ENCODE data around the gene ZNF524.

Gene ZNF524

GRCh38 chr19:55584871-55585270 lies 15.2 kb upstream of the ZNF524 start:
- H3K4me3 ChIP-seq (ENCODE audit: low read length): no peak overlapping the region
- no peak for DNase-seq (ENCODE audit: low read depth)
- TF ChIP-seq CTCF (conservative IDR thresholded peaks at IDR 0.05; ENCODE audit: low read depth, low read length): no peak

GRCh38 chr19:55585658-55586339 lies 14.3 kb upstream of the ZNF524 start:
- DNase-seq (ENCODE audit: low read depth): peak; percentile 90
- H3K4me3 ChIP-seq (ENCODE audit: low read length): peak overlapping the region; percentile 30
- no peak for TF ChIP-seq CTCF (conservative IDR thresholded peaks at IDR 0.05; ENCODE audit: low read depth, low read length)

- TF ChIP-seq CTCF (conservative IDR thresholded peaks at IDR 0.05; ENCODE audit: low read depth, low read length): no peak
- DNase-seq (ENCODE audit: low read depth): peak; percentile 83
- peak overlapping the region; percentile 48 for H3K4me3 ChIP-seq (ENCODE audit: low read length)
These were observed 13.0 kb upstream of the ZNF524 start for GRCh38 chr19:55586976-55587668.

GRCh38 chr19:55588738-55589137 lies 11.3 kb upstream of the ZNF524 start:
- no peak for DNase-seq (ENCODE audit: low read depth)
- no peak overlapping the region for H3K4me3 ChIP-seq (ENCODE audit: low read length)
- TF ChIP-seq CTCF (conservative IDR thresholded peaks at IDR 0.05; ENCODE audit: low read depth, low read length): no peak

- no peak for TF ChIP-seq CTCF (conservative IDR thresholded peaks at IDR 0.05; ENCODE audit: low read depth, low read length)
- DNase-seq (ENCODE audit: low read depth): no peak
- H3K4me3 ChIP-seq (ENCODE audit: low read length): no peak overlapping the region
These were observed 10.0 kb upstream of the ZNF524 start for GRCh38 chr19:55590109-55590508.

- no peak overlapping the region for H3K4me3 ChIP-seq (ENCODE audit: low read length)
- no peak for DNase-seq (ENCODE audit: low read depth)
- TF ChIP-seq CTCF (conservative IDR thresholded peaks at IDR 0.05; ENCODE audit: low read depth, low read length): no peak
These were observed 9.5 kb upstream of the ZNF524 start for GRCh38 chr19:55590617-55591016.

- no peak for TF ChIP-seq CTCF (conservative IDR thresholded peaks at IDR 0.05; ENCODE audit: low read depth, low read length)
These were observed 8.5 kb upstream of the ZNF524 start for GRCh38 chr19:55591555-55591954.

More at GRCh38 chr19:55591555-55591954, 8.5 kb upstream of the ZNF524 start:
- no peak overlapping the region for H3K4me3 ChIP-seq (ENCODE audit: low read length)
- DNase-seq (ENCODE audit: low read depth): no peak
